HUES48 (cell line): ENCODE results near the gene STOML1.

ENCODE experiments used
- H3K27ac ChIP-seq: one replicate; pipeline ENCODE4 v1.7.0; 2013; ENCODE audit warnings: low read depth, low read length, inconsistent platforms
- H3K27me3 ChIP-seq: 2 replicates; pipeline ENCODE4 v1.6.1; 2013; ENCODE audit warnings: mild to moderate bottlenecking, low read length; ENCODE audit not compliant: control insufficient read depth, insufficient read depth
- H3K36me3 ChIP-seq: 2 replicates; pipeline ENCODE4 v1.6.1; 2013; ENCODE audit warnings: low read length; ENCODE audit not compliant: control insufficient read depth, insufficient read depth
- H3K4me1 ChIP-seq: 2 replicates; pipeline ENCODE4 v1.6.1; 2013; ENCODE audit warnings: mild to moderate bottlenecking, low read length; ENCODE audit not compliant: control insufficient read depth, insufficient read depth
- H3K4me3 ChIP-seq: 2 replicates; pipeline ENCODE4 v1.5.1; 2013; ENCODE audit warnings: mild to moderate bottlenecking, low read depth, low read length
- H3K9ac ChIP-seq: 2 replicates; pipeline ENCODE4 v1.6.1; 2013; ENCODE audit warnings: mild to moderate bottlenecking, low read depth, low read length, moderate library complexity
- H3K9me3 ChIP-seq: 2 replicates; pipeline ENCODE4 v1.6.1; 2013; ENCODE audit warnings: low read length; ENCODE audit not compliant: control insufficient read depth, insufficient read depth

Gene STOML1

GRCh38 chr15:73993211-73993994, 1.3 kb upstream of the STOML1 start:
- Histone ChIP-seq H3K9me3 (no peaks in the 10 kb centered on the region), H3K9ac (no peak overlapping the region), H3K27ac (no peak overlapping the region), H3K4me1 (peaks cover 9% of the 10 kb centered on the region), H3K36me3 (peaks cover 10% of the 10 kb centered on the region), H3K27me3 (no peaks in the 10 kb centered on the region; the same call in 1 of the 2 replicates), H3K4me3 (peak overlapping the region; percentile 93; the same call in 1 of the 2 replicates)

GRCh38 chr15:73992594-73992898, 451 bp upstream of the STOML1 start:
- H3K4me3 ChIP-seq = no peak overlapping the region; the same call in 1 of the 2 replicates
- no peaks in the 10 kb centered on the region; the same call in 1 of the 2 replicates for H3K27me3 ChIP-seq

GRCh38 chr15:73991260-73991659, 835 bp downstream of the STOML1 start:
- Histone ChIP-seq H3K27ac (no peak overlapping the region), H3K4me1 (peaks cover 3% of the 10 kb centered on the region), H3K4me3 (peak overlapping the region; percentile 79), H3K27me3 (no peaks in the 10 kb centered on the region; the same call in 1 of the 2 replicates), H3K36me3 (0 out of 2 replicates have a peak, but pooled peaks cover 2% of the 10 kb centered on the region), H3K9me3 (no peaks in the 10 kb centered on the region), H3K9ac (no peak overlapping the region)

More at GRCh38 chr15:73992594-73992898, 451 bp upstream of the STOML1 start:
- Histone ChIP-seq H3K4me1 (peaks cover 9% of the 10 kb centered on the region), H3K27ac (no peak overlapping the region), H3K9me3 (no peaks in the 10 kb centered on the region), H3K36me3 (peaks cover 3% of the 10 kb centered on the region; the same call in 1 of the 2 replicates), H3K9ac (no peak overlapping the region)

- H3K27me3 ChIP-seq = no peaks in the 10 kb centered on the region; the same call in 1 of the 2 replicates
- H3K9ac ChIP-seq = no peak overlapping the region
- no peaks in the 10 kb centered on the region for H3K36me3 ChIP-seq
- no peak overlapping the region for H3K27ac ChIP-seq
- no peaks in the 10 kb centered on the region for H3K9me3 ChIP-seq
- H3K4me3 ChIP-seq = no peak overlapping the region
- peaks cover 3% of the 10 kb centered on the region for H3K4me1 ChIP-seq
Observed at GRCh38 chr15:73990250-73991005, 1.7 kb downstream of the STOML1 start.

- Histone ChIP-seq H3K9me3 (no peaks in the 10 kb centered on the region), H3K27ac (no peak overlapping the region), H3K4me3 (no peak overlapping the region), H3K9ac (no peak overlapping the region), H3K27me3 (no peaks in the 10 kb centered on the region; the same call in 1 of the 2 replicates), H3K36me3 (no peaks in the 10 kb centered on the region), H3K4me1 (peaks cover 3% of the 10 kb centered on the region)
Observed at GRCh38 chr15:73989001-73989798, 2.9 kb downstream of the STOML1 start.

- H3K9ac ChIP-seq = no peak overlapping the region
- no peak overlapping the region for H3K27ac ChIP-seq
- no peak overlapping the region for H3K4me3 ChIP-seq
- no peaks in the 10 kb centered on the region for H3K36me3 ChIP-seq
- no peaks in the 10 kb centered on the region; the same call in 1 of the 2 replicates for H3K27me3 ChIP-seq
- H3K4me1 ChIP-seq = no peaks in the 10 kb centered on the region; the same call in 1 of the 2 replicates
- no peaks in the 10 kb centered on the region for H3K9me3 ChIP-seq
Observed at GRCh38 chr15:73988445-73988969, 3.6 kb downstream of the STOML1 start.

- Histone ChIP-seq H3K27ac (no peak overlapping the region), H3K4me3 (no peak overlapping the region), H3K4me1 (no peaks in the 10 kb centered on the region; the same call in 1 of the 2 replicates), H3K9me3 (no peaks in the 10 kb centered on the region), H3K9ac (no peak overlapping the region), H3K36me3 (no peaks in the 10 kb centered on the region), H3K27me3 (no peaks in the 10 kb centered on the region)
Observed at GRCh38 chr15:73987681-73988444, 4.2 kb downstream of the STOML1 start.

GRCh38 chr15:73987250-73987649, 4.8 kb downstream of the STOML1 start:
- Histone ChIP-seq H3K9me3 (no peaks in the 10 kb centered on the region), H3K4me3 (no peak overlapping the region), H3K4me1 (no peaks in the 10 kb centered on the region; the same call in 1 of the 2 replicates), H3K9ac (no peak overlapping the region), H3K27ac (no peak overlapping the region), H3K27me3 (no peaks in the 10 kb centered on the region), H3K36me3 (no peaks in the 10 kb centered on the region)

- no peak overlapping the region for H3K27ac ChIP-seq
- no peaks in the 10 kb centered on the region for H3K9me3 ChIP-seq
- no peaks in the 10 kb centered on the region; the same call in 1 of the 2 replicates for H3K4me1 ChIP-seq
- H3K4me3 ChIP-seq = no peak overlapping the region
- H3K9ac ChIP-seq = no peak overlapping the region
- H3K27me3 ChIP-seq = no peaks in the 10 kb centered on the region
- H3K36me3 ChIP-seq = no peaks in the 10 kb centered on the region
Observed at GRCh38 chr15:73986776-73987056, 5.4 kb downstream of the STOML1 start.
